K562 (cell line): Measurements from ENCODE around the gene SLC34A1. TPM values are rescaled to one million over a fixed set of nuclear protein-coding genes. Genes with fewer than 3 reads are reported as not detected.

ENCODE experiments used
- ATAC-seq: fragments of 200-7000 bp; cut with Tn5 transposase; 3 replicates; pipeline ENCODE4 v1.9.1; 2020; ENCODE audit warnings: moderate library complexity
- BruUV-seq: library from RNA; stranded (reverse); fragments of 400-500 nt; replicated peaks from 2 replicates; lab custom pipeline; 2021; lab: Mats Ljungman, UMichigan
- CTCF ChIA-PET: fragments of 300-600 bp; formaldehyde crosslinking; extraction: SDS; loops from one replicate; lab custom pipeline; 2021; ENCODE audit warnings: low intra/inter-chr PET ratio; lab: Yijun Ruan, JAX
- POLR2A ChIA-PET: fragments of 300-600, 350-650 bp; sonication (Branson Sonifier 250); formaldehyde crosslinking; extraction: SDS; loops from one replicate; lab custom pipeline; 2021; ENCODE audit warnings: antibody characterized with exemption, inconsistent platforms; lab: Yijun Ruan, JAX
- DNase-seq, 4 experiments: peaks; one replicate each; pipeline versions ENCODE4 v3.0.0 to v3.0.0-alpha.2; 2011 to 2018; ENCODE audit warnings: low spot score in 3 of 4, mixed read lengths in 3 of 4; ENCODE audit errors: extremely low read depth in 1 of 4
- FAIRE-seq: peaks from 2 replicates; lab custom pipeline; 2011; peaks lifted over from hg19 to GRCh38; lab: Jason Lieb, UNC
- H2AFZ ChIP-seq: 2 replicates; pipeline ENCODE4 v1.6.0; 2011; ENCODE audit warnings: low read depth, low read length, control low read depth, inconsistent platforms
- H3K27ac ChIP-seq: fragments of 200-600 bp; 3 replicates; pipeline ENCODE4 v1.8.0; 2011; ENCODE audit warnings: low read depth, mild to moderate bottlenecking, control low read depth, inconsistent platforms, low read length, moderate library complexity, mixed read lengths; ENCODE audit errors: extremely low read depth
- H3K27me3 ChIP-seq, 2 experiments: fragments of 300-600 bp in 1 of 2; 2 replicates in 1 of 2; 3 replicates in 1 of 2; pipeline versions ENCODE4 v1.6.0 to v1.8.0; 2011; ENCODE audit warnings: inconsistent platforms in 2 of 2, low read length in 2 of 2, mild to moderate bottlenecking in 1 of 2, mixed read lengths in 1 of 2, moderate library complexity in 1 of 2; ENCODE audit not compliant: control insufficient read depth in 2 of 2, insufficient read depth in 2 of 2
- H3K36me3 ChIP-seq: fragments of 300-600 bp; 3 replicates; pipeline ENCODE4 v1.8.0; 2011; ENCODE audit warnings: mild to moderate bottlenecking, low read length, inconsistent platforms; ENCODE audit not compliant: control insufficient read depth, insufficient read depth
- H3K4me1 ChIP-seq, 2 experiments: fragments of 200-600 bp in 1 of 2; replicated peaks in 1 of 2; 2 replicates in 1 of 2; 3 replicates in 1 of 2; pipeline versions ENCODE4 v1.5.1 to v1.8.0; 2011; ENCODE audit warnings: inconsistent platforms in 2 of 2, low read length in 2 of 2, mild to moderate bottlenecking in 1 of 2, mixed read lengths in 1 of 2, moderate library complexity in 1 of 2; ENCODE audit not compliant: control insufficient read depth in 2 of 2, insufficient read depth in 2 of 2
- H3K4me2 ChIP-seq: 2 replicates; pipeline ENCODE4 v1.6.1; 2011; ENCODE audit warnings: low read length, control low read depth, inconsistent platforms, mixed read lengths; ENCODE audit not compliant: insufficient read depth
- H3K4me3 ChIP-seq: fragments of 200-600 bp; sonication (generic), shearing (Covaris generic); 2 replicates; pipeline ENCODE4 v1.5.1; 2016; ENCODE audit warnings: control low read depth, inconsistent platforms
- H3K79me2 ChIP-seq: fragments of 200-600 bp; 3 replicates; pipeline ENCODE4 v1.8.0; 2011; ENCODE audit warnings: low read length, inconsistent platforms; ENCODE audit not compliant: control insufficient read depth, insufficient read depth
- H3K9ac ChIP-seq, 2 experiments: 2 replicates each; pipeline versions ENCODE4 v1.6.0 to v1.6.1; 2011; ENCODE audit warnings: low read depth in 2 of 2, low read length in 2 of 2, control low read depth in 1 of 2, inconsistent platforms in 1 of 2, mild to moderate bottlenecking in 1 of 2, mixed read lengths in 1 of 2; ENCODE audit not compliant: insufficient read depth in 1 of 2
- H3K9me1 ChIP-seq: one replicate; pipeline ENCODE4 v1.6.0; 2011; ENCODE audit warnings: inconsistent platforms, mild to moderate bottlenecking, low read length, moderate library complexity; ENCODE audit not compliant: control insufficient read depth, insufficient read depth
- H3K9me3 ChIP-seq: replicated peaks from 2 replicates; pipeline ENCODE4 v1.5.1; 2011; ENCODE audit warnings: low read depth, low read length, inconsistent platforms; ENCODE audit not compliant: control insufficient read depth, insufficient read depth
- H4K20me1 ChIP-seq: replicated peaks from 2 replicates; pipeline ENCODE4 v1.6.1; 2011; ENCODE audit warnings: low read length, inconsistent platforms, mixed read lengths; ENCODE audit not compliant: control insufficient read depth, insufficient read depth
- ELF2 ChIP-seq: fragments of 250-450 bp; sonication (Bioruptor Pico); IDR thresholded peaks from 2 replicates; pipeline ENCODE4 v1.5.0; 2021; ENCODE audit warnings: mild to moderate bottlenecking
- ETV5 ChIP-seq: sonication (generic); formaldehyde crosslinking; IDR thresholded peaks from 2 replicates; pipeline ENCODE4 v1.4.0; 2020; ENCODE audit warnings: low read depth, mild to moderate bottlenecking, missing genetic modification reagents
- GABPA ChIP-seq: fragments of 200-800 bp; sonication (Bioruptor generic); conservative IDR thresholded peaks from 2 replicates; pipeline ENCODE4 v1.6.1; 2016; ENCODE audit warnings: low read depth, missing genetic modification characterization, missing compliant biosample characterization
- POLR2G ChIP-seq: fragments of 200-400 bp; formaldehyde crosslinking; IDR thresholded peaks from 2 replicates; pipeline ENCODE4 v1.6.1; 2017; ENCODE audit warnings: low read depth, mild to moderate bottlenecking, antibody characterized with exemption, low read length, moderate library complexity
- RBFOX2 ChIP-seq: fragments of 200-400 bp; formaldehyde crosslinking; IDR thresholded peaks from 2 replicates; pipeline ENCODE4 v1.6.1; 2017; ENCODE audit warnings: low read depth, mild to moderate bottlenecking, low read length, moderate library complexity
- SIN3A ChIP-seq, 2 experiments: fragments of 150-350 bp in 1 of 2; IDR thresholded peaks; 2 replicates each; pipeline ENCODE4 v1.6.1; 2011 to 2016; ENCODE audit warnings: borderline replicate concordance in 2 of 2, low read depth in 2 of 2, low read length in 2 of 2, mild to moderate bottlenecking in 2 of 2, moderate library complexity in 2 of 2; ENCODE audit not compliant: control insufficient read depth in 1 of 2
- SMAD4 ChIP-seq: fragments of 250-450 bp; sonication (Bioruptor Pico); conservative IDR thresholded peaks from 2 replicates; pipeline ENCODE4 v1.8.0; 2021; ENCODE audit warnings: inconsistent platforms, mild to moderate bottlenecking, moderate library complexity
- TAF1 ChIP-seq: IDR thresholded peaks from 2 replicates; pipeline ENCODE4 v1.6.1; 2011; ENCODE audit warnings: mild to moderate bottlenecking, low read length, moderate library complexity; ENCODE audit not compliant: insufficient read depth, control insufficient read depth, severe bottlenecking; ENCODE audit errors: extremely low read depth
- ZBTB1 ChIP-seq: sonication (generic); formaldehyde crosslinking; IDR thresholded peaks from 2 replicates; pipeline ENCODE4 v1.8.1; 2023; ENCODE audit warnings: missing genetic modification reagents, low read depth, mild to moderate bottlenecking, borderline replicate concordance
- ZNF3 ChIP-seq: fragments of 250-450 bp; sonication (Bioruptor Pico); IDR thresholded peaks from 2 replicates; pipeline ENCODE4 v1.5.0; 2021; ENCODE audit warnings: mild to moderate bottlenecking, moderate library complexity
- WGBS: fragments of 100-300 bp; shearing (Covaris generic); methylation state at CpG from one replicate; pipeline ENCODE4 v1.1.6; 2016; ENCODE audit warnings: low coverage, mixed read lengths; ENCODE audit not compliant: insufficient coverage; ENCODE audit errors: missing lambda C conversion rate; 5-methylcytosine and 5-hydroxymethylcytosine counted together
- in situ Hi-C: fragments of 300-500 bp; cut with MboI; formaldehyde crosslinking; loops from 4 replicates; pipeline ENCODE4 v1.15.0; 2018; ENCODE audit warnings: inconsistent platforms, mixed read lengths
- intact Hi-C: fragments of 100-400 bp; cut with micrococcal nuclease; formaldehyde crosslinking; loops from 2 replicates; pipeline ENCODE4 v1.14.2; 2022
- polyA plus RNA-seq, 8 experiments: library from polyadenylated mRNA; depleted of rRNA in 4 of 8; stranded (reverse) in 5 of 8; unstranded in 3 of 8; fragments of >200 nt; fragmentation: Nextera tagmentation in 2 of 8; fragmentation: Illumina TruSeq in 1 of 8; extraction: Ambion mirVana in 2 of 8; extraction: Trizol in 1 of 8; gene quantifications; 2 replicates each; pipeline versions ENCODE4 v1.2.1 to v1.2.3, GENCODE V29; 2011 to 2014; ENCODE audit warnings: inconsistent platforms in 1 of 8, missing spikeins in 1 of 8
- total RNA-seq, 7 experiments: library from RNA; depleted of rRNA in 6 of 7; stranded (reverse); fragments of >200 nt in 6 of 7; fragmentation: Illumina TruSeq in 2 of 7; extraction: Trizol in 2 of 7; gene quantifications; 2 replicates each; pipeline versions ENCODE4 v1.2.1 to v1.2.3, GENCODE V29; 2011 to 2021; ENCODE audit warnings: low replicate concordance in 1 of 7
- TF ChIP-seq, protein P1 (sequence below): sonication (generic); formaldehyde crosslinking; IDR thresholded peaks from 2 replicates; pipeline ENCODE4 v1.9.0; 2022; ENCODE audit warnings: mild to moderate bottlenecking, missing genetic modification reagents
- TF ChIP-seq, protein P2 (sequence below): fragments of 450-650 bp; IDR thresholded peaks from 2 replicates; pipeline ENCODE4 v1.6.1; 2016; ENCODE audit warnings: missing biosample characterization, missing genetic modification characterization
- TF ChIP-seq, protein P3 (sequence below): conservative IDR thresholded peaks from 2 replicates; pipeline ENCODE4 v1.6.1; 2011; ENCODE audit warnings: low read depth, mild to moderate bottlenecking, low read length; ENCODE audit not compliant: control insufficient read depth

Gene SLC34A1
- total and polyA plus RNA-seq, 9 of the 15 experiments (the other 6 are each of a cell fraction or from before 2014, with no cell fraction given), result not detected

DNA sequence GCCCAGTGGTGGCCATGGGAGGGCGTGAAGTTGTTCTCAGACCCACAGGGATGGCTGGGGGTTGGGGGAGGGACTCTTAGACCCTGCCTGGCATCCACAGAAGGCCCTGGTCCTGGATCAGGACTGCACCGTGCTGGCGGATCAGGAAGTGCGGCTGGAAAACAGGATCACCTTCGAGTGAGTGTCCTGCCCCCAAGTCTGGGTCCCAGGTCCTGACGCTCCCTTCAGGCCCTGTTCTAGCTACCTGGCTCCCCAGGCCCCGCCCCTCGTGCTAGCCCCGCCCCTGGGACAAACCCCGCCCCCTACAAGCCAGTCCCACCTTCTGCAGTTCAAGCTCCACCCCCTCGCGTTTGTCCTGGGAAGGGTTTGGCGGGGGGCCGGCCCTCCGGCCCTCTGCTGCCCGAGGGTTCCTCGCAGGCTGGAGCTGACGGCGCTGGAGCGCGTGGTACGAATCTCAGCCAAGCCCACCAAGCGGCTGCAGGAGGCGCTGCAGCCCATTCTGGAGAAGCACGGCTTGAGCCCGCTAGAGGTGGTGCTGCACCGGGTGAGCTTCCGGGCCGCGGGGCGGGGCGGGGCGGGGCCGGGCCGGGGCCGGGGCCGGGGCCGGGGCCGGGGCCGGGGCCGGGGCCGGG, 13.6 kb upstream of the SLC34A1 start (continued):
- TF ChIP-seq ELF2 (CRISPR knock-in tag) (no peak), SMAD4 (CRISPR knock-in tag) (peak; percentile 45; the same call in 1 of the 2 replicates)
- TF ChIP-seq, all 486 proteins: peak for 73

DNA sequence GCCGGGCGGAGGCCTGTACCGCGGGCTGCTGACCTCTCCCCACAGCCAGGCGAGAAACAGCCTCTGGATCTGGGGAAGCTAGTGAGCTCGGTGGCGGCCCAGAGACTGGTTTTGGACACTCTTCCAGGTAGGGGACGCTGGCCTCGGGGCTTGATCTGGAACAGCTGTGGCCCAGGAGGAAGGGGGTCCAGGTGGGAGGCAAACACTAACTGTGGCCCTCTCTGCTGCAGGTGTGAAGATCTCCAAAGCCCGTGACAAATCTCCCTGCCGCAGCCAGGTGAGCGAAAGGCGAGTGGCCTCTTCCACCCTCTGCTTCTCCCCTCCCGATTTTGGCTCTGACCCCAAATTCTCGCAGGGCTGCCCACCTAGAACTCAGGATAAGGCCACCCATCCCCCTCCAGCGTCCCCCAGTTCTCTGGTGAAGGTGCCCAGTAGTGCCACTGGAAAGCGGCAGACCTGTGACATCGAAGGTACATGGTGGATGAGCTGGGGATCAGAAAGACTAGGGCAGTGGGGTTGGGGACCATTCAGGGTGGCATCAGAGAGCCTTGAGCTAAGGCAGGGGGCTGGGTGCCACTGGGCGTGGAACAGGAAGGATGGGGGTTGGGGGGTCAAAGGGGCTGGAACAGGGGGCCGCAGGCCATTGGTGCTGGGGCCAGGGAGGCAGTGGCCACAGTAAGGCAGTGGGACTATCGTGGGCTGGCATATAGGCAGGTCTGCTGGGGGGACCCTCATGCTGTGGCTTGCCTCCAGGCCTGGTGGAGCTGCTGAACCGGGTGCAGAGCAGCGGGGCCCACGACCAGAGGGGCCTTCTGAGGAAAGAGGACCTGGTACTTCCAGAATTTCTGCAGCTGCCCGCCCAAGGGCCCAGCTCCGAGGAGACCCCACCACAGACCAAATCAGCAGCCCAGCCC, 12.9 kb upstream of the SLC34A1 start:
- Histone ChIP-seq H3K9me3 (no peaks in the 10 kb centered on the region), H3K27me3 (no peaks in the 10 kb centered on the region), H3K4me3 (peak overlapping the region; percentile 45), H3K4me2 (peak overlapping the region; percentile 85), H2AFZ (peak overlapping the region; percentile 71), H3K27ac (peak overlapping the region; percentile 69), H3K4me1 (peaks cover 38 to 55% of the 10 kb centered on the region in 2 experiments), H4K20me1 (no peaks in the 10 kb centered on the region), H3K9me1 (peaks cover 4% of the 10 kb centered on the region), H3K79me2 (peaks cover 24% of the 10 kb centered on the region), H3K9ac (peak overlapping the region; percentile 70 to 91), H3K36me3 (peaks cover 47% of the 10 kb centered on the region; the same call in 2 of the 3 replicates)
- DNase-seq (no peak), ATAC-seq (no peak), FAIRE-seq (no peak)
- intact Hi-C loops (no loop called here), in situ Hi-C loops (no loop called here)
- ChIA-PET CTCF (no interaction called here), POLR2A (interaction anchor here (0.6 to 1.7 kb wide), 10 partner anchors 8 to 117 kb away, joined by 3 to 11 read pairs (median 5); no protein-coding TSS in a partner anchor)
- 60% methylated on average over 7 of the region's 26 CpGs for WGBS
- BruUV-seq, result no TSS peak
- TF ChIP-seq ZBTB1 (no peak), GABPA (tag) (peak; percentile 41; the same call in 1 of the 2 replicates), POLR2G (peak; percentile 53), ETV5 (CRISPR knock-in tag) (no peak), SIN3A (IDR thresholded peaks at IDR 0.05; ENCODE audit: borderline replicate concordance in 2 of 2, control insufficient read depth in 1 of 2, low read depth in 2 of 2, low read length in 2 of 2) (peak in 1 of 2 experiments; percentile 5; a peak in 1 of 4 replicates), TAF1 (no peak), RBFOX2 (peak; percentile 11; the same call in 1 of the 2 replicates), ZNF3 (CRISPR knock-in tag) (no peak)
- TF ChIP-seq, protein P1, sequence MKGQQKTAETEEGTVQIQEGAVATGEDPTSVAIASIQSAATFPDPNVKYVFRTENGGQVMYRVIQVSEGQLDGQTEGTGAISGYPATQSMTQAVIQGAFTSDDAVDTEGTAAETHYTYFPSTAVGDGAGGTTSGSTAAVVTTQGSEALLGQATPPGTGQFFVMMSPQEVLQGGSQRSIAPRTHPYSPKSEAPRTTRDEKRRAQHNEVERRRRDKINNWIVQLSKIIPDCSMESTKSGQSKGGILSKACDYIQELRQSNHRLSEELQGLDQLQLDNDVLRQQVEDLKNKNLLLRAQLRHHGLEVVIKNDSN (CRISPR knock-in tag), result no peak
- TF ChIP-seq, protein P2, sequence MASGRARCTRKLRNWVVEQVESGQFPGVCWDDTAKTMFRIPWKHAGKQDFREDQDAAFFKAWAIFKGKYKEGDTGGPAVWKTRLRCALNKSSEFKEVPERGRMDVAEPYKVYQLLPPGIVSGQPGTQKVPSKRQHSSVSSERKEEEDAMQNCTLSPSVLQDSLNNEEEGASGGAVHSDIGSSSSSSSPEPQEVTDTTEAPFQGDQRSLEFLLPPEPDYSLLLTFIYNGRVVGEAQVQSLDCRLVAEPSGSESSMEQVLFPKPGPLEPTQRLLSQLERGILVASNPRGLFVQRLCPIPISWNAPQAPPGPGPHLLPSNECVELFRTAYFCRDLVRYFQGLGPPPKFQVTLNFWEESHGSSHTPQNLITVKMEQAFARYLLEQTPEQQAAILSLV, result no peak
- TF ChIP-seq, protein P3, sequence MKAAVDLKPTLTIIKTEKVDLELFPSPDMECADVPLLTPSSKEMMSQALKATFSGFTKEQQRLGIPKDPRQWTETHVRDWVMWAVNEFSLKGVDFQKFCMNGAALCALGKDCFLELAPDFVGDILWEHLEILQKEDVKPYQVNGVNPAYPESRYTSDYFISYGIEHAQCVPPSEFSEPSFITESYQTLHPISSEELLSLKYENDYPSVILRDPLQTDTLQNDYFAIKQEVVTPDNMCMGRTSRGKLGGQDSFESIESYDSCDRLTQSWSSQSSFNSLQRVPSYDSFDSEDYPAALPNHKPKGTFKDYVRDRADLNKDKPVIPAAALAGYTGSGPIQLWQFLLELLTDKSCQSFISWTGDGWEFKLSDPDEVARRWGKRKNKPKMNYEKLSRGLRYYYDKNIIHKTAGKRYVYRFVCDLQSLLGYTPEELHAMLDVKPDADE, result 0 out of 2 replicates have a peak, but pooled peaks have one; percentile 9
